GM18499 (cell line): ENCODE measurements around the gene SLCO3A1.
A peak's percentile ranks its signal among the peaks of the same experiment; 100 is the strongest.
"Not testable (repeated sequence)": the region's sequence is repeated elsewhere in the genome, so short reads cannot be mapped to it uniquely, and the experiment has no call there.

Experiments
- ATAC-seq: cut with Tn5 transposase; IDR thresholded peaks from one replicate; pipeline ENCODE4 v1.9.1; 2021; ENCODE audit warnings: moderate number of reproducible peaks; ENCODE audit not compliant: insufficient read depth, unreplicated experiment

Gene SLCO3A1

GRCh38 chr15:92051716-92052115 lies 198.2 kb downstream of the SLCO3A1 start:
- ATAC-seq, result no peak

GRCh38 chr15:92053753-92054316 lies 200.3 kb downstream of the SLCO3A1 start:
- ATAC-seq, result no peak

- ATAC-seq, result no peak
Measured at GRCh38 chr15:92056875-92057274, 203.4 kb downstream of the SLCO3A1 start.

- no peak for ATAC-seq
Measured at GRCh38 chr15:92059036-92059970, 205.8 kb downstream of the SLCO3A1 start.

- ATAC-seq, result not testable (repeated sequence)
Measured at GRCh38 chr15:92059971-92060311, 206.4 kb downstream of the SLCO3A1 start.

GRCh38 chr15:92061511-92062195 lies 208.1 kb downstream of the SLCO3A1 start:
- ATAC-seq, result no peak

GRCh38 chr15:92062505-92062904 lies 209.0 kb downstream of the SLCO3A1 start:
- ATAC-seq, result no peak

- no peak for ATAC-seq
Measured at GRCh38 chr15:92068121-92068520, 214.6 kb downstream of the SLCO3A1 start.

GRCh38 chr15:92069308-92070250 lies 216.1 kb downstream of the SLCO3A1 start:
- ATAC-seq, result no peak

GRCh38 chr15:92070251-92070650 lies 216.7 kb downstream of the SLCO3A1 start:
- ATAC-seq, result not testable (repeated sequence)

- no peak for ATAC-seq
Measured at GRCh38 chr15:92071045-92071634, 217.6 kb downstream of the SLCO3A1 start.

GRCh38 chr15:92073044-92073785 lies 219.7 kb downstream of the SLCO3A1 start:
- no peak for ATAC-seq

- no peak for ATAC-seq
Measured at GRCh38 chr15:92074101-92074500, 220.6 kb downstream of the SLCO3A1 start.

GRCh38 chr15:92074646-92075045 lies 221.1 kb downstream of the SLCO3A1 start:
- ATAC-seq, result no peak

GRCh38 chr15:92075764-92076163 lies 222.3 kb downstream of the SLCO3A1 start:
- ATAC-seq, result no peak

- no peak for ATAC-seq
Measured at GRCh38 chr15:92076541-92076940, 223.0 kb downstream of the SLCO3A1 start.

- peak; percentile 64 for ATAC-seq
Measured at GRCh38 chr15:92077353-92078085, 224.0 kb downstream of the SLCO3A1 start.

- no peak for ATAC-seq
Measured at GRCh38 chr15:92078270-92078669, 224.8 kb downstream of the SLCO3A1 start.
